ENCODE data around the gene URB2. TPM values are rescaled to one million over a fixed set of nuclear protein-coding genes. Genes with fewer than 3 reads are reported as not detected.

URB2 gene
- total RNA-seq, 4 donors from 2014 or later, result 8.7 to 13.1 (median 10.0) TPM

- peak in 1 of 2 donors; percentile 6 for DNase-seq (ENCODE audit: low spot score in 2 of 2)
- Histone ChIP-seq H3K9me3 (no peaks in the 10 kb centered on the region), H3K4me3 (peak overlapping the region; percentile 61 to 94 (median 80)), H3K4me1 (peaks cover 0 to 61% (median 21%) of the 10 kb centered on the region in 4 donors), H3K27ac (peak overlapping the region; percentile 83 to 95 (median 86)), H3K36me3 (no peaks in the 10 kb centered on the region), H3K27me3 (no peaks in the 10 kb centered on the region)
- 1% methylated on average over 32 to 38 of the region's 86 CpGs for WGBS, 2 donors
- no peak for TF ChIP-seq EP300 (IDR thresholded peaks at IDR 0.05)
- no peak for TF ChIP-seq CTCF (IDR thresholded peaks at IDR 0.05)
- no peak for TF ChIP-seq POLR2A (IDR thresholded peaks at IDR 0.05)
Measured at GRCh38 chr1:229625071-229625914, 754 bp upstream of the URB2 start.

GRCh38 chr1:229627003-229627402 is 956 bp downstream of the URB2 start:
- Histone ChIP-seq H3K36me3 (peaks cover 0 to 3% (median 0%) of the 10 kb centered on the region in 3 donors), H3K4me1 (peaks cover 0 to 46% (median 21%) of the 10 kb centered on the region in 4 donors), H3K27ac (peak overlapping the region in 1 of 4 donors; percentile 95), H3K27me3 (no peaks in the 10 kb centered on the region), H3K4me3 (peak overlapping the region; percentile 61 to 94 (median 76)), H3K9me3 (no peaks in the 10 kb centered on the region)
- no peak for TF ChIP-seq POLR2A (IDR thresholded peaks at IDR 0.05)
- no peak for TF ChIP-seq CTCF (IDR thresholded peaks at IDR 0.05)
- no peak for TF ChIP-seq EP300 (IDR thresholded peaks at IDR 0.05)
- WGBS, 2 donors, result 3 to 8% methylated on average over 4 of the region's 4 CpGs
- no peak for DNase-seq (ENCODE audit: low spot score in 2 of 2)

- Histone ChIP-seq H3K4me3 (no peak overlapping the region), H3K4me1 (peaks cover 0 to 25% (median 16%) of the 10 kb centered on the region in 4 donors), H3K36me3 (peaks cover 0 to 9% (median 0%) of the 10 kb centered on the region in 3 donors), H3K27me3 (no peaks in the 10 kb centered on the region), H3K27ac (no peak overlapping the region), H3K9me3 (no peaks in the 10 kb centered on the region)
- DNase-seq (ENCODE audit: low spot score in 2 of 2), result no peak
- TF ChIP-seq POLR2A (IDR thresholded peaks at IDR 0.05) (no peak), EP300 (IDR thresholded peaks at IDR 0.05) (no peak), CTCF (IDR thresholded peaks at IDR 0.05) (no peak)
- WGBS, 2 donors, result 83 to 90% methylated on average over 2 of the region's 2 CpGs
Measured at GRCh38 chr1:229629261-229629660, 3.2 kb downstream of the URB2 start.

GRCh38 chr1:229631148-229631547 is 5.1 kb downstream of the URB2 start:
- Histone ChIP-seq H3K4me1 (peaks cover 0 to 16% (median 10%) of the 10 kb centered on the region in 4 donors), H3K27ac (no peak overlapping the region), H3K27me3 (no peaks in the 10 kb centered on the region), H3K4me3 (no peak overlapping the region), H3K9me3 (no peaks in the 10 kb centered on the region), H3K36me3 (peaks cover 5 to 28% (median 12%) of the 10 kb centered on the region in 3 donors)
- WGBS, 2 donors, result 90 to 95% methylated on average over 3 of the region's 3 CpGs
- TF ChIP-seq POLR2A (IDR thresholded peaks at IDR 0.05) (no peak), EP300 (IDR thresholded peaks at IDR 0.05) (no peak), CTCF (IDR thresholded peaks at IDR 0.05) (no peak)
- DNase-seq (ENCODE audit: low spot score in 2 of 2), result no peak

GRCh38 chr1:229631966-229632365 is 5.9 kb downstream of the URB2 start:
- H3K36me3 ChIP-seq, result peaks cover 5 to 36% (median 12%) of the 10 kb centered on the region in 3 donors
- H3K27ac ChIP-seq, result no peak overlapping the region
- TF ChIP-seq POLR2A (IDR thresholded peaks at IDR 0.05) (no peak), CTCF (IDR thresholded peaks at IDR 0.05) (no peak), EP300 (IDR thresholded peaks at IDR 0.05) (no peak)
- no peaks in the 10 kb centered on the region for H3K27me3 ChIP-seq
- H3K9me3 ChIP-seq, result no peaks in the 10 kb centered on the region
- H3K4me1 ChIP-seq, result peaks cover 0 to 12% (median 7%) of the 10 kb centered on the region in 4 donors
- no peak for DNase-seq (ENCODE audit: low spot score in 2 of 2)
- H3K4me3 ChIP-seq, result no peak overlapping the region
- WGBS, 2 donors, result 95 to 97% methylated on average over 6 of the region's 6 CpGs

Data from tibial nerve (tissue), 4 donors.